Pulmonary artery endothelial cell (primary cell): ENCODE measurements around the gene TMTC2. TPM values are rescaled to one million over a fixed set of nuclear protein-coding genes. Genes with fewer than 3 reads are reported as not detected.
A peak's percentile ranks its signal among the peaks of the same experiment; 100 is the strongest.

Source experiments
- DNase-seq: peaks from one replicate; pipeline ENCODE4 v3.0.0-alpha.2; 2011; ENCODE audit warnings: low read depth, low spot score
- total RNA-seq: library from RNA; depleted of rRNA; stranded (reverse); fragments of >200 nt; gene quantifications from 2 replicates; pipeline ENCODE4 v1.2.3, GENCODE V29; 2014

The TMTC2 gene
- total RNA-seq, 1 donor from 2014 or later: 3.6 TPM

- no peak for DNase-seq
These were observed 4.4 kb upstream of the TMTC2 start for GRCh38 chr12:82682326-82682725.

GRCh38 chr12:82682851-82683261, 3.9 kb upstream of the TMTC2 start:
- no peak for DNase-seq

GRCh38 chr12:82685790-82686167, 927 bp upstream of the TMTC2 start:
- DNase-seq: peak; percentile 84

GRCh38 chr12:82687021-82688011, 610 bp downstream of the TMTC2 start:
- no peak for DNase-seq

GRCh38 chr12:82688035-82688501, 1.4 kb downstream of the TMTC2 start:
- no peak for DNase-seq

GRCh38 chr12:82688596-82688995, 1.9 kb downstream of the TMTC2 start:
- DNase-seq: no peak

GRCh38 chr12:82690006-82690405, 3.3 kb downstream of the TMTC2 start:
- no peak for DNase-seq

GRCh38 chr12:82691513-82691912, 4.8 kb downstream of the TMTC2 start:
- DNase-seq: no peak

GRCh38 chr12:82694276-82694675, 7.6 kb downstream of the TMTC2 start:
- no peak for DNase-seq

GRCh38 chr12:82694970-82695369, 8.3 kb downstream of the TMTC2 start:
- no peak for DNase-seq

GRCh38 chr12:82695531-82695930, 8.8 kb downstream of the TMTC2 start:
- no peak for DNase-seq

- no peak for DNase-seq
These were observed 9.8 kb downstream of the TMTC2 start for GRCh38 chr12:82696543-82696942.

GRCh38 chr12:82698708-82699564, 12.2 kb downstream of the TMTC2 start:
- DNase-seq: no peak

GRCh38 chr12:82705774-82706173, 19.1 kb downstream of the TMTC2 start:
- no peak for DNase-seq

- no peak for DNase-seq
These were observed 21.6 kb downstream of the TMTC2 start for GRCh38 chr12:82708061-82708879.

- DNase-seq: no peak
These were observed 23.2 kb downstream of the TMTC2 start for GRCh38 chr12:82709794-82710355.

GRCh38 chr12:82710741-82711140, 24.0 kb downstream of the TMTC2 start:
- no peak for DNase-seq

GRCh38 chr12:82714427-82714826, 27.7 kb downstream of the TMTC2 start:
- no peak for DNase-seq

- no peak for DNase-seq
These were observed 35.0 kb downstream of the TMTC2 start for GRCh38 chr12:82721726-82722125.

- DNase-seq: no peak
These were observed 36.4 kb downstream of the TMTC2 start for GRCh38 chr12:82723093-82723492.

GRCh38 chr12:82723891-82724290, 37.2 kb downstream of the TMTC2 start:
- no peak for DNase-seq
